Testis (tissue), 3 donors: ENCODE measurements around the gene BECN2. TPM values are rescaled to one million over a fixed set of nuclear protein-coding genes. Genes with fewer than 3 reads are reported as not detected.

Experiments used
- DNase-seq: peaks from one replicate; pipeline ENCODE4 v3.0.0-alpha.2; 2019
- H3K27ac ChIP-seq, 2 donors: fragments of 200-600 bp; sonication (generic); one replicate each; pipeline ENCODE4 v1.5.1; 2019
- H3K27me3 ChIP-seq: fragments of 200-600 bp; sonication (generic); one replicate; pipeline ENCODE4 v1.5.1; 2019
- H3K36me3 ChIP-seq: fragments of 200-600 bp; sonication (generic); one replicate; pipeline ENCODE4 v1.5.1; 2017; ENCODE audit warnings: low read depth; ENCODE audit errors: missing control alignments
- H3K4me1 ChIP-seq: fragments of 200-600 bp; sonication (generic); one replicate; pipeline ENCODE4 v1.5.1; 2019
- H3K4me3 ChIP-seq, 2 donors: fragments of 200-600 bp; sonication (generic); one replicate each; pipeline ENCODE4 v1.5.1; 2017 to 2019
- H3K9me3 ChIP-seq: fragments of 200-600 bp; sonication (generic); one replicate; pipeline ENCODE4 v1.5.1; 2017
- POLR2A ChIP-seq: fragments of 450-650 bp; IDR thresholded peaks from one replicate; pipeline ENCODE4 v1.6.1; 2017; ENCODE audit warnings: antibody characterized with exemption, mild to moderate bottlenecking, moderate library complexity
- WGBS, 2 donors: methylation state at CpG; one replicate each; pipeline ENCODE4 v1.1.5; 2018; 5-methylcytosine and 5-hydroxymethylcytosine counted together
- intact Hi-C: fragments of 100-400 bp; cut with DNase I; formaldehyde crosslinking; loops from one replicate; pipeline ENCODE4 v1.15.1; 2023; ENCODE audit warnings: low total_unique reads
- polyA plus RNA-seq: library from polyadenylated mRNA; stranded (reverse); fragments of 350-450 nt; fragmentation: Illumina TruSeq; extraction: RNeasy Lipid Tissue Mini Kit (QIAGEN cat#74804); gene quantifications from one replicate; pipeline ENCODE4 v1.2.3, GENCODE V29; 2014; ENCODE audit warnings: low read depth, low replicate concordance; ENCODE audit not compliant: insufficient read depth
- total RNA-seq, 2 donors: library from RNA; depleted of rRNA; stranded (reverse); fragments of >200 nt; gene quantifications; one replicate each; pipeline ENCODE4 v1.2.3, GENCODE V29; 2016
- TF ChIP-seq, protein P1 (sequence below), 3 experiments: fragments of 450-650 bp in 2 of 3; fragments of 200-600 bp in 1 of 3; sonication (generic) in 1 of 3; IDR thresholded peaks; one replicate each; pipeline ENCODE4 v1.5.1; 2016 to 2019; ENCODE audit warnings: antibody characterized with exemption in 3 of 3, mild to moderate bottlenecking in 2 of 3, moderate library complexity in 1 of 3

The BECN2 gene
- total and polyA plus RNA-seq, 3 donors from 2014 or later = not detected

DNA sequence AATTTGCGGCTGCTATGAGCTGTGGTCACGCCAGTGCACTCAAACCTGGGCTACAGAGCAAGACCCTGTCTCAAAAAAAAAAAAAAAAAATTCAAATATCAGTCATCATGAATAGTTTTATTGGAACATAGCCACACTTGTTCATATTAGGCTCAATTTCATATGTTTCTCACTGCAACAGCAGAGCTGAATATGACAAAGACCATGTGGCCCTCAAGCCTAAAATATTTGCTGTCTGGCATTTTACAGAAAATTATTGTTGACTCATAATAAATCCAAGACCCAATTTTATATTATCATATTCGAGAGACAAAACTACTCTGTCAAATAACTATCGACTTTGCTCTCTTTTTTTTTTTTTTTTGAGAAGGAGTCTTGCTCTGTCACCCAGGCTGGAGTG is 11.0 kb downstream of the BECN2 start:
- DNase-seq = no peak
- TF ChIP-seq POLR2A = no peak
- TF ChIP-seq, protein P1, sequence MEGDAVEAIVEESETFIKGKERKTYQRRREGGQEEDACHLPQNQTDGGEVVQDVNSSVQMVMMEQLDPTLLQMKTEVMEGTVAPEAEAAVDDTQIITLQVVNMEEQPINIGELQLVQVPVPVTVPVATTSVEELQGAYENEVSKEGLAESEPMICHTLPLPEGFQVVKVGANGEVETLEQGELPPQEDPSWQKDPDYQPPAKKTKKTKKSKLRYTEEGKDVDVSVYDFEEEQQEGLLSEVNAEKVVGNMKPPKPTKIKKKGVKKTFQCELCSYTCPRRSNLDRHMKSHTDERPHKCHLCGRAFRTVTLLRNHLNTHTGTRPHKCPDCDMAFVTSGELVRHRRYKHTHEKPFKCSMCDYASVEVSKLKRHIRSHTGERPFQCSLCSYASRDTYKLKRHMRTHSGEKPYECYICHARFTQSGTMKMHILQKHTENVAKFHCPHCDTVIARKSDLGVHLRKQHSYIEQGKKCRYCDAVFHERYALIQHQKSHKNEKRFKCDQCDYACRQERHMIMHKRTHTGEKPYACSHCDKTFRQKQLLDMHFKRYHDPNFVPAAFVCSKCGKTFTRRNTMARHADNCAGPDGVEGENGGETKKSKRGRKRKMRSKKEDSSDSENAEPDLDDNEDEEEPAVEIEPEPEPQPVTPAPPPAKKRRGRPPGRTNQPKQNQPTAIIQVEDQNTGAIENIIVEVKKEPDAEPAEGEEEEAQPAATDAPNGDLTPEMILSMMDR (IDR thresholded peaks at IDR 0.05) = no peak
- Histone ChIP-seq H3K4me1 (no peaks in the 10 kb centered on the region), H3K27ac (no peak overlapping the region), H3K27me3 (no peaks in the 10 kb centered on the region), H3K9me3 (no peaks in the 10 kb centered on the region), H3K36me3 (no peaks in the 10 kb centered on the region), H3K4me3 (no peak overlapping the region)
- WGBS, 2 donors = 47 to 51% methylated on average over 4 of the region's 4 CpGs
- intact Hi-C loops = no loop called here

DNA sequence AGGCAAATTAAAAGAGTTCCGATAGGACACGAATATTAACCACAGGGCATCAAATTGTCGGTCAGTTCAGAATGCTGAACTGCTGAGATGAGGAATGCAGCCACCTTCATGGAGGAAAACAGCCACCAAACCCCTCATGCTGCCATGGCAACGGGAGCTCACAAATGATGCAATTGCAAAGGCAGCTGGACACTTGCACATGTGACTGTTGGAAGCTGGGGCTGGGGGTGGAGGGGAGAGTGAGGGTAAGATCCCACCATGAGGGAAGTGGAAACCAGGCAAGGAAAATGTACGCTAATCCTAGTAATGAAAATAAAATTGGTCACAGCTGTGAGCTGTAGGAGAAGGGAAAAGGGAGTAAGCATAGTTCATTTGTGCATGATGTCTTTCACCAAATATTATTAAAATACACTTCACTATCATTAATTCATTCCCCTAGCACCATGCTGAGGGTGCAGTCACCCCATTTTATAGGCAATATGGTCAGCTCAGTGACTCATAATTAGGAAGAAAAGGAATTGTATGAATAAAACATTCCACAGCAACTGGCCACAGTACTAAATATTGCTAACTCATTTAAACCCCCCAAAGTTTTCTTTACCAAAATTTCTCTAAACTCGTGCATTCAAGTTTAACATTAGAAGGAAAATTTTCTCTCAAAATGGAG is 15.3 kb downstream of the BECN2 start:
- TF ChIP-seq, protein P1 (IDR thresholded peaks at IDR 0.05) = no peak
- no peak for TF ChIP-seq POLR2A
- Histone ChIP-seq H3K27ac (no peak overlapping the region), H3K9me3 (no peaks in the 10 kb centered on the region), H3K36me3 (no peaks in the 10 kb centered on the region), H3K4me3 (no peak overlapping the region), H3K4me1 (no peaks in the 10 kb centered on the region), H3K27me3 (no peaks in the 10 kb centered on the region)
- no peak for DNase-seq
- 70 to 80% methylated on average over 6 of the region's 6 CpGs for WGBS, 2 donors
- intact Hi-C loops = no loop called here

DNA sequence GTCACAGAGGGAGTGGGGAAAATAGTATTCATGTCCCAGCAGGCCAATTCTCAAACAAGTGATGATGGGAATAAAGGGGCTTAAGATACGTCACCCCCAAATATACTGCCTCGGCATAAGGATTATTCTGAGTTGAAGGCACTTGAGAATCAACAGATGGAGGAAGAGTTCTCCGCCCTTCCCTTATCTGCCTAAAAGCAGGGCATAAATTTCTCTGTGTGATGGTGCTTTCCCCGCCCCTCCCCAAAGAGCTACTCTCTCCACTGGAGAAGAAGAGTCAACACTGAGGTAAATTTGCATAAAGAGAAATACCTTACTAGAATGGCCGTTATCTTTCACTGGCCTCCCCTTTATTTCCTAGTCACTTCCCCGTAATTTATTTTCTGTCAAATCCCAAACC is 18.7 kb downstream of the BECN2 start:
- Histone ChIP-seq H3K27ac (no peak overlapping the region), H3K9me3 (no peaks in the 10 kb centered on the region), H3K4me1 (no peaks in the 10 kb centered on the region), H3K4me3 (no peak overlapping the region), H3K36me3 (no peaks in the 10 kb centered on the region), H3K27me3 (no peaks in the 10 kb centered on the region)
- 76 to 77% methylated on average over 6 of the region's 6 CpGs for WGBS, 2 donors
- DNase-seq = no peak
- no peak for TF ChIP-seq POLR2A
- TF ChIP-seq, protein P1 (IDR thresholded peaks at IDR 0.05) = no peak
- intact Hi-C loops = no loop called here

DNA sequence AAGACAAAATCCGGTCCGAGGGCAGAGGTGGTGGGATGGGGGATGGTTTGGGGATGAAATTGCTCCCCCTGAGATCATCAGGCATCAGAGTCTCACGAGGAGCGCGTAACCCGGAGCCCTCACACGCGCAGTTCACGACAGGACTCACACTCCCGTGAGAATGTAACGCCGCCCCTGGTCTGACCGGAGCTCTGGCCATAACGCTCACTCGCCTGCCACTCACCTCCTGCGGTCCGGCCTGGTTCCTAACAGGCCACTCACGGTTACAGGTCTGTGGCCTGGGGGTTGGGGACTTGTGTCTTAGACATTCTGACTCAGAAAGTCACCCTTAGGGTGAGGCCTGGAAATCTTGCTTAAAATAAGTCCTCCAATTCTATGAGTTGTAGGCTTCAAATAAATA is 21.5 kb downstream of the BECN2 start:
- Histone ChIP-seq H3K27ac (no peak overlapping the region), H3K4me3 (no peak overlapping the region), H3K4me1 (no peaks in the 10 kb centered on the region), H3K9me3 (no peaks in the 10 kb centered on the region), H3K27me3 (no peaks in the 10 kb centered on the region), H3K36me3 (no peaks in the 10 kb centered on the region)
- 94% methylated on average over 18 of the region's 18 CpGs for WGBS, 2 donors
- intact Hi-C loops = no loop called here
- TF ChIP-seq POLR2A = no peak
- TF ChIP-seq, protein P1 (IDR thresholded peaks at IDR 0.05) = no peak
- DNase-seq = no peak

DNA sequence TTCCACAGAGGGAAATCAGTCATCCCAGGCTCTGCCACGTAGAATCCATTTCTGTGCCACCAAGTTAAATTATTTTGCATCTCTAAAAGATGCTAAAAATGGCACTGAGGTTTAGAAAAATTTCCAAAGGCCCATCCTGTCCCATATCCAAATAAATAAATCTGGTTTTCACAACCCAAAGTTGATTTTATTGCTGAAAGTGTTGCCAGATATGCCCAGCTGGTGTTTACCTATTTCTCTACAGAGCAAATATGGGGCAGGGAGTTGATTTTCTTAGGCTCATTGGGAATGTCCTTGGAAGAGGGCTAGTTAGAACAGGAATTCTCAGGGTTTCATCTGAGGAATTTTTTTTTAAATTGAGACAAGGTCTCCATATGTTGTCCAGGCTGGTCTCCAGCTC is 22.4 kb downstream of the BECN2 start:
- intact Hi-C loops = no loop called here
- no peaks in the 10 kb centered on the region for H3K36me3 ChIP-seq
- no peaks in the 10 kb centered on the region for H3K4me1 ChIP-seq
- H3K4me3 ChIP-seq = no peak overlapping the region
- H3K27ac ChIP-seq = no peak overlapping the region
- no peak for DNase-seq
- H3K27me3 ChIP-seq = no peaks in the 10 kb centered on the region
- TF ChIP-seq, protein P1 (IDR thresholded peaks at IDR 0.05) = no peak
- no peak for TF ChIP-seq POLR2A
- no peaks in the 10 kb centered on the region for H3K9me3 ChIP-seq
- 87 to 100% methylated on average over 1 of the region's 1 CpG for WGBS, 2 donors
